ENCODE measurements around the gene SRGAP1. TPM values are rescaled to one million over a fixed set of nuclear protein-coding genes. Genes with fewer than 3 reads are reported as not detected.

Gene SRGAP1
- total and polyA plus RNA-seq, 9 of the 15 experiments (the other 6 are each of a cell fraction or from before 2014, with no cell fraction given), result 0.01 to 0.13 (median 0.04) TPM; not detected in 3

- no peak for TF ChIP-seq E2F8 (IDR thresholded peaks at IDR 0.05; ENCODE audit: low read depth, partially characterized antibody)
- TF ChIP-seq CUX1 (CRISPR knock-in tag; IDR thresholded peaks at IDR 0.05), result no peak
- no peak for TF ChIP-seq POU5F1 (IDR thresholded peaks at IDR 0.05; ENCODE audit: borderline replicate concordance, low read depth, low read length, partially characterized antibody)
- no peak for TF ChIP-seq ZNF232 (CRISPR knock-in tag; IDR thresholded peaks at IDR 0.05)
- TF ChIP-seq SFPQ (IDR thresholded peaks at IDR 0.05; ENCODE audit: low read depth, low read length), result no peak
- TF ChIP-seq MTA2 (IDR thresholded peaks at IDR 0.05; ENCODE audit: low read depth), result no peak
- no peak for TF ChIP-seq ZNF280A (IDR thresholded peaks at IDR 0.05; ENCODE audit: low read depth, partially characterized antibody)
- TF ChIP-seq KDM4B (IDR thresholded peaks at IDR 0.05; ENCODE audit: borderline replicate concordance in 2 of 2, low read depth in 1 of 2), result no peak
- TF ChIP-seq PYGO2 (tag; IDR thresholded peaks at IDR 0.05), result no peak
- TF ChIP-seq RBBP5 (IDR thresholded peaks at IDR 0.05; ENCODE audit: borderline replicate concordance, insufficient read depth, low read length, poor library complexity, severe bottlenecking), result no peak
Measured at GRCh38 chr12:63985456-63985855, 141.0 kb downstream of the SRGAP1 start (continued).

All from K562 (cell line).